HepG2 (cell line): ENCODE measurements around the gene GALNT10. TPM values are rescaled to one million over a fixed set of nuclear protein-coding genes. Genes with fewer than 3 reads are reported as not detected.

Experiments
- ATAC-seq: fragments of 200-7000 bp; cut with Tn5 transposase; 3 replicates; pipeline ENCODE4 v1.9.1; 2020; ENCODE audit warnings: mild to moderate bottlenecking, moderate library complexity
- BruUV-seq: library from RNA; stranded (reverse); fragments of 400-500 nt; replicated peaks from 2 replicates; lab custom pipeline; 2021; lab: Mats Ljungman, UMichigan
- CTCF ChIA-PET: fragments of 300-600 bp; formaldehyde crosslinking; extraction: SDS; loops from one replicate; lab custom pipeline; 2021; ENCODE audit warnings: low total read pairs, inconsistent platforms, low intra/inter-chr PET ratio; lab: Yijun Ruan, JAX
- POLR2A ChIA-PET: fragments of 350-600 bp; sonication (Branson Sonifier 250); formaldehyde crosslinking; loops from one replicate; lab custom pipeline; 2020; ENCODE audit warnings: antibody characterized with exemption, inconsistent platforms; lab: Yijun Ruan, JAX
- DNase-seq: peaks from one replicate; pipeline ENCODE4 v3.0.0-alpha.2; 2015; ENCODE audit warnings: low spot score
- FAIRE-seq: peaks from 3 replicates; lab custom pipeline; 2011; peaks lifted over from hg19 to GRCh38; lab: Jason Lieb, UNC
- H2AFZ ChIP-seq: one replicate; pipeline ENCODE4 v1.6.1; 2011; ENCODE audit warnings: low read length, inconsistent platforms
- H3K27ac ChIP-seq: fragments of 300-600 bp; 3 replicates; pipeline ENCODE4 v1.8.0; 2011; ENCODE audit warnings: mixed run types, mild to moderate bottlenecking, mixed read lengths, low read length, inconsistent platforms; ENCODE audit not compliant: insufficient read depth; ENCODE audit errors: extremely low read length
- H3K27me3 ChIP-seq, 2 experiments: fragments of 200-600 bp in 1 of 2; 2 replicates in 1 of 2; 3 replicates in 1 of 2; pipeline versions ENCODE4 v1.6.0 to v1.8.0; 2011; ENCODE audit warnings: low read length in 2 of 2, mild to moderate bottlenecking in 2 of 2, moderate library complexity in 2 of 2, inconsistent platforms in 1 of 2; ENCODE audit not compliant: insufficient read depth in 2 of 2, control insufficient read depth in 1 of 2
- H3K36me3 ChIP-seq, 2 experiments: fragments of 200-600 bp in 1 of 2; replicated peaks in 1 of 2; 2 replicates in 1 of 2; 3 replicates in 1 of 2; pipeline versions ENCODE4 v1.5.1 to v1.8.0; 2011; ENCODE audit warnings: low read length in 2 of 2, inconsistent platforms in 1 of 2; ENCODE audit not compliant: insufficient read depth in 2 of 2, control insufficient read depth in 1 of 2
- H3K4me1 ChIP-seq: 2 replicates; pipeline ENCODE4 v1.5.1; 2012; ENCODE audit warnings: low read length, inconsistent platforms; ENCODE audit not compliant: insufficient read depth
- H3K4me2 ChIP-seq: 2 replicates; pipeline ENCODE4 v1.6.0; 2011; ENCODE audit warnings: low read depth, low read length, inconsistent platforms
- H3K4me3 ChIP-seq, 3 experiments: fragments of 200-600 bp in 1 of 3; sonication (generic), shearing (Covaris generic) in 1 of 3; replicated peaks in 1 of 3; 2 replicates each; pipeline ENCODE4 v1.5.1; 2011 to 2016; ENCODE audit warnings: low read length in 3 of 3, inconsistent platforms in 2 of 3, low read depth in 2 of 3, mild to moderate bottlenecking in 2 of 3, control low read depth in 1 of 3, mixed read lengths in 1 of 3; ENCODE audit not compliant: insufficient read depth in 1 of 3
- H3K79me2 ChIP-seq: one replicate; pipeline ENCODE4 v1.6.1; 2011; ENCODE audit warnings: low read length, inconsistent platforms; ENCODE audit not compliant: insufficient read depth
- H3K9ac ChIP-seq: 2 replicates; pipeline ENCODE4 v1.6.0; 2011; ENCODE audit warnings: mild to moderate bottlenecking, low read depth, low read length, inconsistent platforms; ENCODE audit not compliant: insufficient read depth
- H3K9me3 ChIP-seq: 2 replicates; pipeline ENCODE4 v1.5.1; 2012; ENCODE audit warnings: mild to moderate bottlenecking, low read length
- H4K20me1 ChIP-seq: 2 replicates; pipeline ENCODE4 v1.6.0; 2011; ENCODE audit warnings: inconsistent platforms, mild to moderate bottlenecking, low read length, moderate library complexity; ENCODE audit not compliant: insufficient read depth
- CHCHD3 ChIP-seq: sonication (generic); formaldehyde crosslinking; IDR thresholded peaks from 2 replicates; pipeline ENCODE4 v1.8.0; 2022; ENCODE audit warnings: mild to moderate bottlenecking, missing genetic modification reagents, moderate library complexity
- MTERF4 ChIP-seq: sonication (generic); formaldehyde crosslinking; IDR thresholded peaks from 2 replicates; pipeline ENCODE4 v1.8.0; 2023; ENCODE audit warnings: mild to moderate bottlenecking, missing genetic modification reagents
- PAX8 ChIP-seq: sonication (generic); formaldehyde crosslinking; IDR thresholded peaks from 2 replicates; pipeline ENCODE4 v1.8.0; 2022; ENCODE audit warnings: mild to moderate bottlenecking, missing genetic modification reagents, borderline replicate concordance
- SYNCRIP ChIP-seq: fragments of 200-400 bp; formaldehyde crosslinking; IDR thresholded peaks from 2 replicates; pipeline ENCODE4 v1.6.1; 2018; ENCODE audit warnings: mild to moderate bottlenecking, low read depth, low read length; ENCODE audit not compliant: insufficient read depth
- ZNF225 ChIP-seq: sonication (generic); formaldehyde crosslinking; IDR thresholded peaks from 2 replicates; pipeline ENCODE4 v1.4.0; 2020; ENCODE audit warnings: mild to moderate bottlenecking, missing genetic modification reagents
- ZSCAN30 ChIP-seq: sonication (generic); formaldehyde crosslinking; IDR thresholded peaks from 2 replicates; pipeline ENCODE4 v1.5.0; 2020; ENCODE audit warnings: mild to moderate bottlenecking, missing genetic modification reagents
- WGBS: methylation state at CpG from one replicate; pipeline ENCODE4 v1.1.6; 2017; ENCODE audit warnings: low lambda C conversion rate; 5-methylcytosine and 5-hydroxymethylcytosine counted together
- in situ Hi-C: cut with HindIII; loops from 2 replicates; pipeline ENCODE4 v1.10.0; 2017; ENCODE audit warnings: low pct_unique_long_range_greater_than_20kb; ENCODE audit not compliant: extremely low pct_ligation_motif_present
- intact Hi-C: fragments of 100-400 bp; cut with micrococcal nuclease; formaldehyde crosslinking; loops from one replicate; pipeline ENCODE4 v1.10.0; 2022; ENCODE audit not compliant: unreplicated experiment
- polyA plus RNA-seq, 8 experiments: library from polyadenylated mRNA; depleted of rRNA in 3 of 8; stranded (reverse) in 7 of 8; unstranded in 1 of 8; fragments of >200 nt; fragmentation: Illumina TruSeq in 4 of 8; extraction: Trizol in 4 of 8; gene quantifications; 2 replicates each; pipeline versions ENCODE4 v1.2.1 to v1.2.3, GENCODE V29; 2011 to 2016; ENCODE audit warnings: low read depth in 4 of 8, missing spikeins in 1 of 8, mixed read lengths in 1 of 8; ENCODE audit not compliant: insufficient read depth in 1 of 8
- total RNA-seq, 5 experiments: library from RNA; depleted of rRNA; stranded (reverse); fragments of >200 nt; fragmentation: Illumina TruSeq; extraction: Trizol; gene quantifications; 2 replicates each; pipeline ENCODE4 v1.2.3, GENCODE V29; 2016; ENCODE audit warnings: low read depth in 1 of 5

Gene GALNT10
- total and polyA plus RNA-seq, 2 of the 13 experiments (the other 11 are each of a cell fraction or from before 2014, with no cell fraction given): 8.1 to 11.2 TPM

GRCh38 chr5:154391788-154392187 is 201.3 kb downstream of the GALNT10 start (continued):
- no peak for TF ChIP-seq PAX8 (CRISPR knock-in tag)

GRCh38 chr5:154393850-154394249 is 203.3 kb downstream of the GALNT10 start:
- intact Hi-C loops: no loop called here
- Histone ChIP-seq H3K36me3 (peaks cover 0 to 1% of the 10 kb centered on the region in 2 experiments; a peak in 1 of 5 replicates), H3K9ac (no peak overlapping the region), H3K4me3 (no peak overlapping the region), H4K20me1 (no peaks in the 10 kb centered on the region), H3K27me3 (no peaks in the 10 kb centered on the region), H3K9me3 (no peaks in the 10 kb centered on the region), H3K27ac (no peak overlapping the region), H2AFZ (no peak overlapping the region), H3K4me1 (no peaks in the 10 kb centered on the region), H3K79me2 (no peaks in the 10 kb centered on the region), H3K4me2 (no peak overlapping the region)
- FAIRE-seq (no peak), DNase-seq (no peak), ATAC-seq (no peak)
- 98% methylated on average over 3 of the region's 3 CpGs for WGBS
- in situ Hi-C loops: no loop called here
- ChIA-PET CTCF (no interaction called here), POLR2A (no interaction called here)
- BruUV-seq: no TSS peak
- no peak for TF ChIP-seq MTERF4
- no peak for TF ChIP-seq PAX8 (CRISPR knock-in tag)
- TF ChIP-seq ZNF225: no peak
- TF ChIP-seq ZSCAN30 (CRISPR knock-in tag): no peak
- TF ChIP-seq SYNCRIP: no peak
- TF ChIP-seq CHCHD3: no peak
